KOPT-K1 (cell line): ENCODE measurements around the gene INSYN2B.

Experiments used
- H3K27ac ChIP-seq: fragments of 200-600 bp; sonication (generic); 2 replicates; pipeline ENCODE4 v1.5.1; 2016; ENCODE audit warnings: antibody characterized with exemption, mild to moderate bottlenecking, low read depth, low read length; ENCODE audit not compliant: poor library complexity, severe bottlenecking
- H3K36me3 ChIP-seq: fragments of 200-600 bp; sonication (generic); 2 replicates; pipeline ENCODE4 v1.5.1; 2017; ENCODE audit warnings: antibody characterized with exemption, mild to moderate bottlenecking, low read length, moderate library complexity; ENCODE audit not compliant: insufficient read depth
- H3K9me3 ChIP-seq: fragments of 200-600 bp; sonication (generic); 2 replicates; pipeline ENCODE4 v1.5.1; 2017; ENCODE audit warnings: antibody characterized with exemption, low read length, mild to moderate bottlenecking; ENCODE audit not compliant: insufficient read depth, poor library complexity, severe bottlenecking

Gene INSYN2B

GRCh38 chr5:169991115-169991869 is 11.0 kb upstream of the INSYN2B start:
- Histone ChIP-seq H3K9me3 (no peaks in the 10 kb centered on the region), H3K36me3 (peaks cover 97% of the 10 kb centered on the region), H3K27ac (no peak overlapping the region)

DNA sequence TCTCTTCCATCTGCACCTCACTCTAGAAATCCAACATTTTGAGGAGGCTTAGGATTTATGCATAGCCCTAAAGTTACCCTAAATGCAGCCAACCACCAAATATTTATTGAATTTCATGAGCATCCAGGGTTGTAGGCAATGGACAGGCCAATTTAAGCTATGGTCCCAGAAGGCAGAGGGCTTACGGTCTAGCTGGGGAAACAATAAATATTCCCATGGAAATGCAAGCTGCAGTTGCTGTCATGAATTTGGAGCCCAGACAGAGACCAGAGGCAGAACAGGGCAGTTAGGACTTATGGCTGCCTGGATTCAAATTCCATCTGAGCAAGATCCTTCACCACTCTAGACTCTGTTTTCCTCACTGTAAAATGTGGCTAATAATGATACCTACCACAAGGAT is 9.1 kb upstream of the INSYN2B start:
- Histone ChIP-seq H3K36me3 (peaks cover 96% of the 10 kb centered on the region), H3K9me3 (no peaks in the 10 kb centered on the region), H3K27ac (no peak overlapping the region)

DNA sequence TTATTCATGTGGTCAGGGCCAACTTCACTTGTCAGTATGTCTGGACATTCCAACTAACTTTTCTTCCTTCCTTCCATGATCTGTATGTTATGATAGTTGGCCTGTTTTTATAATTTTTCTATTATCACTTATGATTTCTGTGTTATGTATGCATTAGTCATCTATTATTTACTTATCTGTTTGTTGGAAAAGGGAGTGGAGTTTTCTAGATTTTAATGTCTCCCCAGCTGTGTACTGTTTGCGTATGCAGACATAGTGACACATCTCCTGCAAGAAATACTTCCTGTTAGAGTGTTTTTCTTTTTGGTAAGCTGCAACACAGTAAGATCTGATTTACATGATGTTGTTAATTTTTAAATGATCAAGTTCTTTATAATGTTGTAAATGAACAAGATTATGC is 8.7 kb upstream of the INSYN2B start:
- Histone ChIP-seq H3K36me3 (peaks cover 96% of the 10 kb centered on the region), H3K27ac (no peak overlapping the region), H3K9me3 (no peaks in the 10 kb centered on the region)

DNA sequence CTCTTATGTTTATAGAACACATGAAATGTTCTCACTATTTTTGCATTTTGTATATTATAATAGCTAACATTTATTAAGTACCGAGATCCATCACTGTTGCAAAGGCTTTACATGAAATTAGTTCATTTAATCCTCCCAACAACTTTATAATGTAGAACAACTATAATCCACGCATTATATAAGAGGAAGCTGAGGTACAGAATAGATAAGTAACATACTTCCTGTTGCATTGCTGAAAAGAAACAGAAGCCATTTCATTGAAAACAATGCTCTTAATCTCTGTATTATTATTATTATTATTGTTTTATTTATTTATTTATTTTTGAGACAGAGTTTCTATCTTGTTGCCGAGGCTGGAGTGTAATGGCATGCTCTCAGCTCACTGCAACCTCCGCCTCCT is 7.9 kb upstream of the INSYN2B start:
- H3K9me3 ChIP-seq = no peaks in the 10 kb centered on the region
- no peak overlapping the region for H3K27ac ChIP-seq
- peaks cover 96% of the 10 kb centered on the region for H3K36me3 ChIP-seq

DNA sequence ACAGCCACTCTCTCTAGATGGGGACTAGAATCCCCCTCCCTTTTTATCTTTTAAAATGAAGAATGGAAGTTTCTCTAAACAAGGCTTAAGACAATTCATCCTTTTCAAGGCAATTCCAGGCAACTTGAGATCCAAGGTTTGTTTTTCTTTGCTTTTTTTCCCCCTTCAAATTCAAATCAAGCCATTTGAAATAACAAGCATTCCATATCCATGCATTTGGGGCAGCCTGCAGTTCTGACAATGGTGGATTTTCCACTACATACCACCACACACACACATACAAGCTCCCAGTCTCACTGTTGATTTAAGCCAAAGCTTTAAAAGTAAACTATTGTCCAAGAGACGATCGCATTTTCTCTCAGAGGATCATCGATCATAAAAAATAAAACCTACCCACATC is 424 bp downstream of the INSYN2B start:
- peaks cover 53% of the 10 kb centered on the region for H3K36me3 ChIP-seq
- H3K9me3 ChIP-seq = no peaks in the 10 kb centered on the region
- no peak overlapping the region for H3K27ac ChIP-seq

DNA sequence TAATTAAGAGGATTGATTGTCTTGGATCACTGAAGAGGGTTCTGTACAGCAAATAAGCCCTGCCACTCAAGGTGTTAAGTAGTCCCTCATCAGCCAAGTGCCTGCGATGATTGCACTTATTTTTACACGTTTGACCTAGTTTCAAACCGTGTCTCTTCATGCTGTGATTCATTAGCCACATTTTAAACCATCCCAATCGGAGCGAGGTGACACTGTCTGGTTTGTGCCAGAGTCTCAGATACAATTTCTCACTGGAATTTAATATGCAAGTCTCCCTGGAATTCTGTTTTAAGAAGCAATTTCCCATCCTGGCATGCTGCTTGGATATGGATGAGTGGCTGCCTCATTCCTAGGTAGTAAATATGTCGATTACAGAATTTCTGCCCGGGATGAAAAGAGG is 1.6 kb downstream of the INSYN2B start:
- H3K36me3 ChIP-seq = peaks cover 52% of the 10 kb centered on the region
- no peak overlapping the region for H3K27ac ChIP-seq
- no peaks in the 10 kb centered on the region for H3K9me3 ChIP-seq

GRCh38 chr5:169974121-169974770 is 6.0 kb downstream of the INSYN2B start:
- Histone ChIP-seq H3K27ac (no peak overlapping the region), H3K9me3 (no peaks in the 10 kb centered on the region), H3K36me3 (peaks cover 29% of the 10 kb centered on the region)

DNA sequence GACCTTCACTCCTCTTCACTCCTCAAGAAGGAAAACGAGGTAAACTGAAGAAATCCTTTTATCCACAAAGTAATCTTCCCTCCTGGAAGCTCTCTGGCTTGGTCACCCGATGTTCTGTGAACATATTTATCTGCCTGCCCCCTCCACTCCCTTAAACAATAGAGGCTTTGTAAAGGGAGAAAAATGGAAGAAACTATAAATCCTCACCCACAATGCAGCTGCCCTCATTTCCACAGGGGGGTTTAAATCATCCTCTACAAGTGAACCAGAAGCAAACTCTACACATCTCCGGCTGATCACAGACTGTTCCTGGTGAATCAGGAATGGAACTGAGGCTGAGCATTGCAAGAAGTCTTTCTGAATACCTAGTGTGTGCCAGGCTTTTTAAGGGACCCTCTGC is 7.2 kb downstream of the INSYN2B start:
- Histone ChIP-seq H3K27ac (no peak overlapping the region), H3K36me3 (peaks cover 20% of the 10 kb centered on the region), H3K9me3 (no peaks in the 10 kb centered on the region)

GRCh38 chr5:169971780-169972179 is 8.5 kb downstream of the INSYN2B start:
- Histone ChIP-seq H3K27ac (no peak overlapping the region), H3K36me3 (peaks cover 22% of the 10 kb centered on the region), H3K9me3 (no peaks in the 10 kb centered on the region)

- no peak overlapping the region for H3K27ac ChIP-seq
- peaks cover 27% of the 10 kb centered on the region for H3K36me3 ChIP-seq
- H3K9me3 ChIP-seq = no peaks in the 10 kb centered on the region
These were observed 9.2 kb downstream of the INSYN2B start for GRCh38 chr5:169970911-169971765.

DNA sequence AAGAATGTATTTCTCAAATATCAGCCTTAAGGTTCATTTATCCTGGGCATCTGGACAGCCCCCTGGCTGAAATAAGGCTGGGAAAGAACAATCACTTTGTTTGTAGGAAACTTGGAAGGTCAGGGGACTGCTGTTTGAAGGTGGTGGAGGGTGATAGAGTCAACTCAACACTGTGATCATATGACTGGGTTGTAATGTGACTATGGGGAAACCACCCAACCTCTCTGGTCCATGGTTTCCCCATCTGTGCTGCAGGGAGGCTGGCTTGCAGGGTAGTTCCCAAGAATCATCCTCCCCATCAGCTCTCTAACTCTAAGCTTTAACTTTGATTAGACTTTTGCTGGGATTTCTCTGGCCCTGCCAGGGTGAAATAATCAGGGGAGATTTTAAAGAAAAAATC is 10.0 kb downstream of the INSYN2B start:
- H3K9me3 ChIP-seq = no peaks in the 10 kb centered on the region
- H3K27ac ChIP-seq = no peak overlapping the region
- H3K36me3 ChIP-seq = peaks cover 28% of the 10 kb centered on the region

DNA sequence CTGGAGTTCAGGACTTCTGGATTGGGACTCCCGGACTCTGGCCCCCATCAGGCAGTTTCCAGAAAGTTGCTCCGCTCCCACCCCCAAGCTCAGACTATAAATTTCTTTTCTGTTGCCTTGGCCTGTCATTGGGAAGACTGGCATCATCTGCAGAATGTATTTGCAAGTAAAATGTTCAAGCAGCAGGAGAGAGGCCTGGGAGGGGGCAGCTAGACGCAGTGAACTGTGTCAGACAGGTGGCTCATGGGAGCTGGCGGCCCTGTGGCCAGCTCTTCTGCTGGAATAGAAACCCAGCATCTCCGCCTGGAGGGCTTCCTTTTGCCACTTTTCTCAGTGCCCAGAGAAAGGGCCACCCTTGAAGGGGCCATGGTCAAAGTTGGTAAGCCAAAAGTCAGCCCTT is 16.0 kb downstream of the INSYN2B start:
- Histone ChIP-seq H3K9me3 (no peaks in the 10 kb centered on the region), H3K36me3 (peaks cover 20% of the 10 kb centered on the region; the same call in 1 of the 2 replicates), H3K27ac (no peak overlapping the region)

- no peaks in the 10 kb centered on the region for H3K9me3 ChIP-seq
- H3K36me3 ChIP-seq = peaks cover 24% of the 10 kb centered on the region
- no peak overlapping the region for H3K27ac ChIP-seq
These were observed 19.6 kb downstream of the INSYN2B start for GRCh38 chr5:169960659-169961058.

DNA sequence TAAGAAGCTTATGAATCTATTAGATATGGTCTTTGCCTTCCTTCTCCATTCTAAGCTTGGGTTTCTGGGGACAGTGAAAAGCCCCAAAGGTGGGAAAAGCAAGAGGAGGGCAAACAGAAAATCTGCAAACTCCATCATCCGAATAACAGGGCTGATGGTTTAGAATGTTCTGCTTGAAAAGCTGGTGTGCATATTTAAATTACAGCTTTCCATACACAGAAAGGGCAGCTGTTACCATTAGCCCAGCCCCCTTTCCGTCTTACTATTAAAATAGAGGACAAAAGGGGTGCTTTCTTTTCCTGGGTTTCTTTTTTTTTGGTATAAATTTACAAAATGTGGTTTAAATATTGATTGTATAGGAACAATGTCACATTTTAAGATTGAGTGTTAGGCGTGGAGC is 22.0 kb downstream of the INSYN2B start:
- H3K9me3 ChIP-seq = no peaks in the 10 kb centered on the region
- peaks cover 25% of the 10 kb centered on the region for H3K36me3 ChIP-seq
- H3K27ac ChIP-seq = no peak overlapping the region

- H3K27ac ChIP-seq = no peak overlapping the region
- peaks cover 35% of the 10 kb centered on the region for H3K36me3 ChIP-seq
- no peaks in the 10 kb centered on the region for H3K9me3 ChIP-seq
These were observed 23.5 kb downstream of the INSYN2B start for GRCh38 chr5:169956756-169957155.
